ENCODE data around the gene FHIT.

The FHIT gene

DNA sequence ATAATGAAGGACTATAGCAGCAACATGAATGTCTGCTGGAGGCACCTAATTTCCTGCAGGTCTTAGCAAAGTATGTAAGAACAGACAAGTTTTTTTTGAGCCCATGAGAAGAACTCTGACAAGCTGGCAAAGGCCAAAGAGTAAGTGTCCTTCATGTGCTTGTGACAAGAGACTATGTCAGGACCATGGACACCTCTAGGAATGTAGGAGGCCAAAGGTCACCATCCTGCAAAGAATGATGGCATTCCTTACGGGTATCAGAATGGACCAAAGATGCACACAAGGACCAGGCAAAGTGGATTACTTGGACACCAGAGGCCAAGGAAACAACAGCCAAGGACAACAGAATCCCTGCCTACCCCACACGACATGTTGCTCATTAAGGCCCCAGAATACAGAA is 1343.0 kb downstream of the FHIT start:
- Histone ChIP-seq H3K27ac (ENCODE audit: low read length) (no peak overlapping the region), H3K36me3 (ENCODE audit: control insufficient read depth in 1 of 2, insufficient read depth in 2 of 2, low read length in 2 of 2) (no peaks in the 10 kb centered on the region), H3K4me1 (ENCODE audit: control insufficient read depth in 1 of 2, insufficient read depth in 2 of 2, low read length in 2 of 2) (no peaks in the 10 kb centered on the region), H3K4me3 (ENCODE audit: low read depth in 1 of 2, low read length in 2 of 2) (no peak overlapping the region), H3K9me3 (ENCODE audit: control insufficient read depth in 1 of 2, low read length in 2 of 2) (no peaks in the 10 kb centered on the region), H3K27me3 (ENCODE audit: low read depth, low read length) (no peaks in the 10 kb centered on the region)

DNA sequence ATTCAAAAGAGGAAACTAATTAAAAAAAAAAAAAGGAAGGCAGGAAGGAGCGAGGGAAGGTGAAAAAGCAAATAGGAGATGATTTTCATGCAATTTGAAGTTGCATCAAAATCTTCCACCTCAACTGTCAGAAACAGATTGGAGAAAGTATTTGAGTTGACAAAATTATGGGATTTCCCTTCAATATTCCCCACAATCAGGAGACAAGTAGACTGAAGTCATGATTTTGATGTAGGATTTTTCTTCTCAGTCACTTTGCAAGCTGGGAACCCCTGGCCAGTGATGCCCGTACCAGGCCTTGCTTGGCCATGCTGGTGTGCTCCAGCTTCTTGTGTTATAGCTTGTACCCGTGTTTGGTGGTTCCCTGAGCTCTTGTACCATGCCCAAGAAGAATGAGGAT is 1347.0 kb downstream of the FHIT start:
- H3K27me3 ChIP-seq (ENCODE audit: low read depth, low read length): no peaks in the 10 kb centered on the region
- H3K36me3 ChIP-seq (ENCODE audit: control insufficient read depth in 1 of 2, insufficient read depth in 2 of 2, low read length in 2 of 2): no peaks in the 10 kb centered on the region
- no peak overlapping the region for H3K27ac ChIP-seq (ENCODE audit: low read length)
- no peak overlapping the region for H3K4me3 ChIP-seq (ENCODE audit: low read depth in 1 of 2, low read length in 2 of 2)
- H3K9me3 ChIP-seq (ENCODE audit: control insufficient read depth in 1 of 2, low read length in 2 of 2): no peaks in the 10 kb centered on the region
- no peaks in the 10 kb centered on the region for H3K4me1 ChIP-seq (ENCODE audit: control insufficient read depth in 1 of 2, insufficient read depth in 2 of 2, low read length in 2 of 2)

DNA sequence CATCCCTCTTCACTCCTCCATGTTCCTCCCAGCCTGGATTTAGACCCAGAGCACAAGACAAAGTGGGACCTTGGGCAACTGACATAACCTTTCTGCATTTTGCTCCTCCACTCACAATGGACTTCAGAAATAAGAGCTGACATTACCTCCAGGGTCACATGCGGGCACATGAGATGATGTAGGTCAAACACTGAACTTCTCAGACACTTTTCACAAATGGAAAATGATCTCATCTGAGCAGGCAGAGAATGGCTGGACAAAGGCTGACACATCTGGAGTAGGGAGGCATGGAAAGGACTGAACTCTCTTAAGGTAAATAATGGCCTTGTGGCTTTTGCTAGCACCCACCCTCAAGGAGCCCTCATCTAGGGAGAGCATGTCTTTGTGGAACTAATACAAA is 1352.2 kb downstream of the FHIT start:
- no peaks in the 10 kb centered on the region for H3K36me3 ChIP-seq (ENCODE audit: control insufficient read depth in 1 of 2, insufficient read depth in 2 of 2, low read length in 2 of 2)
- H3K27me3 ChIP-seq (ENCODE audit: low read depth, low read length): no peaks in the 10 kb centered on the region
- H3K4me1 ChIP-seq (ENCODE audit: control insufficient read depth in 1 of 2, insufficient read depth in 2 of 2, low read length in 2 of 2): no peaks in the 10 kb centered on the region
- no peak overlapping the region for H3K27ac ChIP-seq (ENCODE audit: low read length)
- no peaks in the 10 kb centered on the region for H3K9me3 ChIP-seq (ENCODE audit: control insufficient read depth in 1 of 2, low read length in 2 of 2)
- no peak overlapping the region for H3K4me3 ChIP-seq (ENCODE audit: low read depth in 1 of 2, low read length in 2 of 2)

DNA sequence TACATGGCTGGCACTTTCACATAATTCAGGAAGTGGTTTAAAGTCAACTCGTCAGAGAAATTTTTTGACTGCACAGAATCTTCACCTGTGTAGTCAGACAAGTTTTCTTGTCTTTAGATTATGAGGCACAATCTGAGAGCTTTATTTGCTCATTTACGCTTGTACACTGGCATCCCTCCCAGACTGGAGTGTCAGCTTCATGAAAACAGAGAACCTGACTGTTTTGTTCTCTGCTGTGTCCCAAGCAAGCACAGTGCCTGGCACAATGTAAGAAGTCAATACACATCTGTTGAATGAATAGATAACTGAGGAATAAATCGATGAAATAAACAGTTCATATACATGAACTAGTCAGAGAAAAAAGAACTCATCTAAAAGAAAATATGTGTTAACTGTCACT is 1355.3 kb downstream of the FHIT start:
- H3K9me3 ChIP-seq (ENCODE audit: control insufficient read depth in 1 of 2, low read length in 2 of 2): no peaks in the 10 kb centered on the region
- no peaks in the 10 kb centered on the region for H3K36me3 ChIP-seq (ENCODE audit: control insufficient read depth in 1 of 2, insufficient read depth in 2 of 2, low read length in 2 of 2)
- no peaks in the 10 kb centered on the region for H3K4me1 ChIP-seq (ENCODE audit: control insufficient read depth in 1 of 2, insufficient read depth in 2 of 2, low read length in 2 of 2)
- no peak overlapping the region for H3K27ac ChIP-seq (ENCODE audit: low read length)
- no peaks in the 10 kb centered on the region for H3K27me3 ChIP-seq (ENCODE audit: low read depth, low read length)
- no peak overlapping the region for H3K4me3 ChIP-seq (ENCODE audit: low read depth in 1 of 2, low read length in 2 of 2)

DNA sequence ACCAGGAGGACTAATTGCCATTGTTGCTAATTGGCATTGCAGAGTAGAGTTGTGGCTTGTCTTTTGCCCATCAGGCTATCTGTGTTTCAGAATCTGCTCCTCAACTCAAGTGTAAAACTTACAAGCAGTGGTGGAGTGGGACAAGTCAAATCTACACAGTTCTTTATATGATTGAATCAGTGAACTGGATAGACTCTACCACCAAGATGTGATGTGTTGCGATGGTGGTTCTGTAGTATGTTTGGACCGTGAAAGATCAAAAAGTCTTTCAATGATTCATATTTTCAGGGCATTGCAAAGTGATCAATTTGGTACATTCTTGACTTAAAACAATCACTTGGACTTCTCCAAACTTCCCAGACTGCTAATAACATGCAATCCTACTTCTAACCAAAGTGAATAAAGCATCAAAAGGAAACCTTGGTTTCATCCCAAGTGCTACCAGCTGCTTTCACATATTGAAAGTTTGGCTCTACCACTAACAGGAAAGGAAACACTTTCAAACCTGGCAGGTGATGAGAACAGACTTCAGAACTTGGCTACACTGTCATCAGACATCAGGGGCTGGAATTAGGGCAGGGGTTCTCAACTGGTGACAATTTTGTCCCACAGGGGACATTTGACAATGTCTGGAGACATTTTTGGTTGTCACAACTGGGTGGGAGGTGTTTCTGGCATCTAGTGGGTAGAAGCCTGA is 1356.7 kb downstream of the FHIT start:
- Histone ChIP-seq H3K9me3 (ENCODE audit: control insufficient read depth in 1 of 2, low read length in 2 of 2) (no peaks in the 10 kb centered on the region), H3K36me3 (ENCODE audit: control insufficient read depth in 1 of 2, insufficient read depth in 2 of 2, low read length in 2 of 2) (no peaks in the 10 kb centered on the region), H3K4me3 (ENCODE audit: low read depth in 1 of 2, low read length in 2 of 2) (no peak overlapping the region), H3K27ac (ENCODE audit: low read length) (no peak overlapping the region), H3K4me1 (ENCODE audit: control insufficient read depth in 1 of 2, insufficient read depth in 2 of 2, low read length in 2 of 2) (no peaks in the 10 kb centered on the region), H3K27me3 (ENCODE audit: low read depth, low read length) (no peaks in the 10 kb centered on the region)

DNA sequence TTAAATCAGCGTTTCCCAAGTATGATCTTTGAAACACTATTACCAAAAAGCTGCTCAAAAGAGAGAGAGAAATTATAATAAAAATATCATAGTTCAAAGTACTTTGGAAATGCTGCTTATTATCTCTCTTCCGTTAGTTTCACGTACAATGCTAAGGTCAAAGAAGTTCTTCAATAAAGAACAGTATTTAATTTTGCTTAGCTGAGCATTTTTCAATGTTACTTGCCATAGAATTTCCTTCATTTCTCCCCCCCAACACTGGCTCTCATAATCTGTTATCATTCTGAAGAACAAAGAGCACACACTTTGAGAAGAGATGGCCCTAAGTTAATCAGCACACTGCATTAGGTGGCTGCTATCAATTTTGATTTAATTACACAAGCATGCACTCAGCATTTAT is 1360.6 kb downstream of the FHIT start:
- Histone ChIP-seq H3K27ac (ENCODE audit: low read length) (no peak overlapping the region), H3K36me3 (ENCODE audit: control insufficient read depth in 1 of 2, insufficient read depth in 2 of 2, low read length in 2 of 2) (no peaks in the 10 kb centered on the region), H3K27me3 (ENCODE audit: low read depth, low read length) (no peaks in the 10 kb centered on the region), H3K4me3 (ENCODE audit: low read depth in 1 of 2, low read length in 2 of 2) (no peak overlapping the region), H3K4me1 (ENCODE audit: control insufficient read depth in 1 of 2, insufficient read depth in 2 of 2, low read length in 2 of 2) (no peaks in the 10 kb centered on the region), H3K9me3 (ENCODE audit: control insufficient read depth in 1 of 2, low read length in 2 of 2) (no peaks in the 10 kb centered on the region)

DNA sequence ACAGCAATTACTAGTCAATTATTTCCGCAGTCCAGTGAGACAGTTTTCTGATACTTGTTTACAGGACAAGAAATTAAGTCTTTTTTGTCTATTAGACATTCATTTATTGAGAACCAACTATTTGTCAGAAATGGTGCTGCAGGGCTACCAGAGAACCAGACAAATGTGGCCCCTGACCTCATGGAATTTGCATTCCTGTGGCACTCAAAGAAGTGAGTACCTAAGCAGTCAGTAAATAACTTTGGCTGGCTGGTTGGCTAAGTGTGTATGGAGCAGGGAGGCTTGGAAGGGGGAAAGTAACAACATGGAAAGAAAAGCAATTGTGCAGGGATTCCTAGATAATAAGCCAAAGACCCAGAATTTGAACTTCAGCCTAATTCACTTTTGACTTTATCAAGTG is 1364.5 kb downstream of the FHIT start:
- Histone ChIP-seq H3K27me3 (ENCODE audit: low read depth, low read length) (no peaks in the 10 kb centered on the region), H3K27ac (ENCODE audit: low read length) (no peak overlapping the region), H3K9me3 (ENCODE audit: control insufficient read depth in 1 of 2, low read length in 2 of 2) (no peaks in the 10 kb centered on the region), H3K4me1 (ENCODE audit: control insufficient read depth in 1 of 2, insufficient read depth in 2 of 2, low read length in 2 of 2) (no peaks in the 10 kb centered on the region), H3K36me3 (ENCODE audit: control insufficient read depth in 1 of 2, insufficient read depth in 2 of 2, low read length in 2 of 2) (no peaks in the 10 kb centered on the region), H3K4me3 (ENCODE audit: low read depth in 1 of 2, low read length in 2 of 2) (no peak overlapping the region)

DNA sequence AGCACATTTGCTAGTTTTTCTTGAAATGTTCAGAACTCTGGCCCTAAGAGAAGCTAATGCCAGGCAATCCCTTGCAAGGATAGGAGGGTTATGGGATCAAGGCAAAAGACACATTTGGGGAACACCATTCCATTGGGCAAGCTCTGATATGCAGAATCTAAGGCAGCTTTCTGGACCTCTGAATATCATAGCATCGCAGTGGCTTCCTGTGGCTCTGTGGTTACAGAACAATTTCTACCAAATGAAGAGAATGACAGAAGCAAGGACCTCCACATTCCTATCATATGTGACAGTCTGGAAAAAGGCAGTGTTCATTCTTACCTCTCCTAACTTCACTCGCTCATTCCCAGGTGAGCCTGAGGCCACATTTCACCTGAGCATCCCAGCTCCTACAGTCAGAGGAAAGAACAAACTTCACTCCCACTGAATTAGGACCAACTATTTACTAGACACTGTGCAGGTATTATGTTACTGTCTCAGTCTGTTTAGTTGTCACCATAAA is 1365.3 kb downstream of the FHIT start:
- Histone ChIP-seq H3K9me3 (ENCODE audit: control insufficient read depth in 1 of 2, low read length in 2 of 2) (no peaks in the 10 kb centered on the region), H3K4me3 (ENCODE audit: low read depth in 1 of 2, low read length in 2 of 2) (no peak overlapping the region), H3K36me3 (ENCODE audit: control insufficient read depth in 1 of 2, insufficient read depth in 2 of 2, low read length in 2 of 2) (no peaks in the 10 kb centered on the region), H3K4me1 (ENCODE audit: control insufficient read depth in 1 of 2, insufficient read depth in 2 of 2, low read length in 2 of 2) (no peaks in the 10 kb centered on the region), H3K27me3 (ENCODE audit: low read depth, low read length) (no peaks in the 10 kb centered on the region), H3K27ac (ENCODE audit: low read length) (no peak overlapping the region)

DNA sequence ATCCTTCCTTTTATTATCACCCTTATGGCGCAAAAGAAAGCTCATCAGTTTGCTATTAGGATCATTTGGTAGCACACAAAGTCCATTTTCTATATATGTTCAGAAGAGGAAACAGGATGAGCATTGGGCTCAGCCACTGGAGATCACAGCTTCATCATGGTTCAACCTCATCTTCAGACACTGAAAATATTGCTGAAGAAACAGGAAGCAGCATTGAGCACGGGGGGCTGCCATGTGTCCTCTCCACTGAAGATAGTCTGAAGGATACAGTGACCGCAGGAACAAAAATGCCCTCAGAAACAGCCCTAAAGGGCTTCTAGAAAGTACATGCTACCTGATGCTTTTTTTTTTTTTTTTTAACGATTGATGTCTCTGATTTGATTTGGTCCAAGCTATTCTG is 1366.2 kb downstream of the FHIT start:
- Histone ChIP-seq H3K36me3 (ENCODE audit: control insufficient read depth in 1 of 2, insufficient read depth in 2 of 2, low read length in 2 of 2) (no peaks in the 10 kb centered on the region), H3K27me3 (ENCODE audit: low read depth, low read length) (no peaks in the 10 kb centered on the region), H3K9me3 (ENCODE audit: control insufficient read depth in 1 of 2, low read length in 2 of 2) (no peaks in the 10 kb centered on the region), H3K27ac (ENCODE audit: low read length) (no peak overlapping the region), H3K4me3 (ENCODE audit: low read depth in 1 of 2, low read length in 2 of 2) (no peak overlapping the region), H3K4me1 (ENCODE audit: control insufficient read depth in 1 of 2, insufficient read depth in 2 of 2, low read length in 2 of 2) (no peaks in the 10 kb centered on the region)

DNA sequence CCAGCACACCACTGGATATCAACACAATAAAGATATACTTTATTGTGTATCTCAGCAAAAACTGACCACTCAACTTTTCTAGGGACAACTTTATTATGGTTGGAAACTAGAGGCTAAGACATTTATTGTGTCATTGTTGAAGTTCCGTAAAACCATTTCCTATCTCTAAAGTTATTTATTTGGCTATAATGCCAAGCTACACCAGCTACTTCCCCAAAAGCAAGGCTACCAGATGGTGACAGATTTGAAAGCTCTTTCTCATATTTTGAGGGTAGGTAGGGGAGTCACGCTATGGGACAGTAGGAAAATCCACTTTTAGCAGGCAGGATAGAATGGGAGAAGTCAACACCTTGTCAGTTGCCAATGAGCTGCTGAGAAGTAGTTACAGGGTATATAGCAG is 1366.8 kb downstream of the FHIT start:
- H3K9me3 ChIP-seq (ENCODE audit: control insufficient read depth in 1 of 2, low read length in 2 of 2): no peaks in the 10 kb centered on the region
- no peaks in the 10 kb centered on the region for H3K27me3 ChIP-seq (ENCODE audit: low read depth, low read length)
- no peak overlapping the region for H3K27ac ChIP-seq (ENCODE audit: low read length)
- no peaks in the 10 kb centered on the region for H3K4me1 ChIP-seq (ENCODE audit: control insufficient read depth in 1 of 2, insufficient read depth in 2 of 2, low read length in 2 of 2)
- H3K36me3 ChIP-seq (ENCODE audit: control insufficient read depth in 1 of 2, insufficient read depth in 2 of 2, low read length in 2 of 2): no peaks in the 10 kb centered on the region
- no peak overlapping the region for H3K4me3 ChIP-seq (ENCODE audit: low read depth in 1 of 2, low read length in 2 of 2)

DNA sequence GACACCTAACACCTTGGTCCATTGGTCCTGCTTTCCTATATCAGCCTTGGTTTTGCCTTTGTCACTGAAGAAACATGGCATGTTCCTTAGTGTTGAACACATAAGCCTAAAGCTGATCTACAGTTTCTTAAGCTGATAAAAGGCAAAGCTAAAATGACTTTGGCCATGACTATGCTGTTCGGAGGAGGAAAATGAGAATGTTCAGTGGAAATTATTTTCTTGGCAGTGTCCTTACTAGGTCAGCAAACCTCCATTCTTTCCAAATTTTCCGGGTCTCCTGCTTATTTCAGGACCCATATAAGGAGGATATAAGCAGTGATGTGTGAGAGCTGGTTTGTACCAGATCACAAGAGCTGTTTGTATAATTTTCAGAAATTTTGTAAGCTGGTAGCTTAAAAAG is 1368.5 kb downstream of the FHIT start:
- Histone ChIP-seq H3K36me3 (ENCODE audit: control insufficient read depth in 1 of 2, insufficient read depth in 2 of 2, low read length in 2 of 2) (no peaks in the 10 kb centered on the region), H3K27me3 (ENCODE audit: low read depth, low read length) (no peaks in the 10 kb centered on the region), H3K4me1 (ENCODE audit: control insufficient read depth in 1 of 2, insufficient read depth in 2 of 2, low read length in 2 of 2) (no peaks in the 10 kb centered on the region), H3K4me3 (ENCODE audit: low read depth in 1 of 2, low read length in 2 of 2) (no peak overlapping the region), H3K9me3 (ENCODE audit: control insufficient read depth in 1 of 2, low read length in 2 of 2) (no peaks in the 10 kb centered on the region), H3K27ac (ENCODE audit: low read length) (no peak overlapping the region)

DNA sequence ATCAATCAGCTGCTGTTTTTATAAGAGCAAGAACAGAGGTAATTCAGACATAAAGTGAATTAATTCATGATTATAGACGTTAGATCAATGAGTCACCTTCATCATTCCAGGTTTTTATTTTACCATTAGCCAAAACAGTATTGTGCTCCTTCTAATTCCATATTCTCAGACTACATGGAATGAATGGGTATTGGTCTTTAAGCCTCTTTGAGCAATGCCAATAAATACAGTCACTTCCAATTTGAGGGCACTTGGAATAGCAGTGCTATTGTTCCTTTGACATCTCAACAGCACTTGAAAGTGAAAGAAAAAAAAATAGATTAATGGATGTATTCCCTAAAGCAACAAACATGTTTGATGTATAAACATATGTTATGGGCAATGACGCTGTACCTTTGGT is 1370.5 kb downstream of the FHIT start:
- Histone ChIP-seq H3K27ac (ENCODE audit: low read length) (no peak overlapping the region), H3K36me3 (ENCODE audit: control insufficient read depth in 1 of 2, insufficient read depth in 2 of 2, low read length in 2 of 2) (no peaks in the 10 kb centered on the region), H3K9me3 (ENCODE audit: control insufficient read depth in 1 of 2, low read length in 2 of 2) (no peaks in the 10 kb centered on the region), H3K4me3 (ENCODE audit: low read depth in 1 of 2, low read length in 2 of 2) (no peak overlapping the region), H3K4me1 (ENCODE audit: control insufficient read depth in 1 of 2, insufficient read depth in 2 of 2, low read length in 2 of 2) (no peaks in the 10 kb centered on the region), H3K27me3 (ENCODE audit: low read depth, low read length) (no peaks in the 10 kb centered on the region)
